K562 (cell line): ENCODE measurements around the gene ZNF302. TPM values are rescaled to one million over a fixed set of nuclear protein-coding genes. Genes with fewer than 3 reads are reported as not detected.

Source experiments
- ATAC-seq: fragments of 200-7000 bp; cut with Tn5 transposase; 3 replicates; pipeline ENCODE4 v1.9.1; 2020; ENCODE audit warnings: moderate library complexity
- BruUV-seq: library from RNA; stranded (reverse); fragments of 400-500 nt; replicated peaks from 2 replicates; lab custom pipeline; 2021; lab: Mats Ljungman, UMichigan
- CTCF ChIA-PET: fragments of 300-600 bp; formaldehyde crosslinking; extraction: SDS; loops from one replicate; lab custom pipeline; 2021; ENCODE audit warnings: low intra/inter-chr PET ratio; lab: Yijun Ruan, JAX
- POLR2A ChIA-PET: fragments of 300-600, 350-650 bp; sonication (Branson Sonifier 250); formaldehyde crosslinking; extraction: SDS; loops from one replicate; lab custom pipeline; 2021; ENCODE audit warnings: antibody characterized with exemption, inconsistent platforms; lab: Yijun Ruan, JAX
- DNase-seq, 4 experiments: peaks; one replicate each; pipeline versions ENCODE4 v3.0.0 to v3.0.0-alpha.2; 2011 to 2018; ENCODE audit warnings: low spot score in 3 of 4, mixed read lengths in 3 of 4; ENCODE audit errors: extremely low read depth in 1 of 4
- FAIRE-seq: peaks from 2 replicates; lab custom pipeline; 2011; peaks lifted over from hg19 to GRCh38; lab: Jason Lieb, UNC
- H2AFZ ChIP-seq: 2 replicates; pipeline ENCODE4 v1.6.0; 2011; ENCODE audit warnings: low read depth, low read length, control low read depth, inconsistent platforms
- H3K27ac ChIP-seq: fragments of 200-600 bp; 3 replicates; pipeline ENCODE4 v1.8.0; 2011; ENCODE audit warnings: low read depth, mild to moderate bottlenecking, control low read depth, inconsistent platforms, low read length, moderate library complexity, mixed read lengths; ENCODE audit errors: extremely low read depth
- H3K27me3 ChIP-seq, 2 experiments: fragments of 300-600 bp in 1 of 2; 2 replicates in 1 of 2; 3 replicates in 1 of 2; pipeline versions ENCODE4 v1.6.0 to v1.8.0; 2011; ENCODE audit warnings: inconsistent platforms in 2 of 2, low read length in 2 of 2, mild to moderate bottlenecking in 1 of 2, mixed read lengths in 1 of 2, moderate library complexity in 1 of 2; ENCODE audit not compliant: control insufficient read depth in 2 of 2, insufficient read depth in 2 of 2
- H3K36me3 ChIP-seq: fragments of 300-600 bp; 3 replicates; pipeline ENCODE4 v1.8.0; 2011; ENCODE audit warnings: mild to moderate bottlenecking, low read length, inconsistent platforms; ENCODE audit not compliant: control insufficient read depth, insufficient read depth
- H3K4me1 ChIP-seq, 2 experiments: fragments of 200-600 bp in 1 of 2; replicated peaks in 1 of 2; 2 replicates in 1 of 2; 3 replicates in 1 of 2; pipeline versions ENCODE4 v1.5.1 to v1.8.0; 2011; ENCODE audit warnings: inconsistent platforms in 2 of 2, low read length in 2 of 2, mild to moderate bottlenecking in 1 of 2, mixed read lengths in 1 of 2, moderate library complexity in 1 of 2; ENCODE audit not compliant: control insufficient read depth in 2 of 2, insufficient read depth in 2 of 2
- H3K4me2 ChIP-seq: 2 replicates; pipeline ENCODE4 v1.6.1; 2011; ENCODE audit warnings: low read length, control low read depth, inconsistent platforms, mixed read lengths; ENCODE audit not compliant: insufficient read depth
- H3K4me3 ChIP-seq: fragments of 200-600 bp; sonication (generic), shearing (Covaris generic); 2 replicates; pipeline ENCODE4 v1.5.1; 2016; ENCODE audit warnings: control low read depth, inconsistent platforms
- H3K79me2 ChIP-seq: fragments of 200-600 bp; 3 replicates; pipeline ENCODE4 v1.8.0; 2011; ENCODE audit warnings: low read length, inconsistent platforms; ENCODE audit not compliant: control insufficient read depth, insufficient read depth
- H3K9ac ChIP-seq, 2 experiments: 2 replicates each; pipeline versions ENCODE4 v1.6.0 to v1.6.1; 2011; ENCODE audit warnings: low read depth in 2 of 2, low read length in 2 of 2, control low read depth in 1 of 2, inconsistent platforms in 1 of 2, mild to moderate bottlenecking in 1 of 2, mixed read lengths in 1 of 2; ENCODE audit not compliant: insufficient read depth in 1 of 2
- H3K9me1 ChIP-seq: one replicate; pipeline ENCODE4 v1.6.0; 2011; ENCODE audit warnings: inconsistent platforms, mild to moderate bottlenecking, low read length, moderate library complexity; ENCODE audit not compliant: control insufficient read depth, insufficient read depth
- H3K9me3 ChIP-seq: replicated peaks from 2 replicates; pipeline ENCODE4 v1.5.1; 2011; ENCODE audit warnings: low read depth, low read length, inconsistent platforms; ENCODE audit not compliant: control insufficient read depth, insufficient read depth
- H4K20me1 ChIP-seq: replicated peaks from 2 replicates; pipeline ENCODE4 v1.6.1; 2011; ENCODE audit warnings: low read length, inconsistent platforms, mixed read lengths; ENCODE audit not compliant: control insufficient read depth, insufficient read depth
- ARID1B ChIP-seq: fragments of 450-650 bp; IDR thresholded peaks from 2 replicates; pipeline ENCODE4 v1.6.1; 2016; ENCODE audit warnings: antibody characterized with exemption, mild to moderate bottlenecking, inconsistent platforms
- ATF3 ChIP-seq, 2 experiments: fragments of 450-650 bp in 1 of 2; sonication (generic) in 1 of 2; formaldehyde crosslinking in 1 of 2; IDR thresholded peaks in 1 of 2; conservative IDR thresholded peaks in 1 of 2; 2 replicates each; pipeline versions ENCODE4 v1.6.1 to v1.8.1; 2016 to 2023; ENCODE audit warnings: mild to moderate bottlenecking in 2 of 2, moderate library complexity in 2 of 2, inconsistent platforms in 1 of 2, missing genetic modification reagents in 1 of 2
- COPS2 ChIP-seq: fragments of 450-650 bp; conservative IDR thresholded peaks from 2 replicates; pipeline ENCODE4 v1.6.1; 2016; ENCODE audit warnings: mild to moderate bottlenecking, moderate library complexity
- FOXP4 ChIP-seq: sonication (generic); formaldehyde crosslinking; IDR thresholded peaks from 2 replicates; pipeline ENCODE4 v1.8.0; 2022; ENCODE audit warnings: mild to moderate bottlenecking, missing genetic modification reagents, borderline replicate concordance
- GTF2E2 ChIP-seq: fragments of 200-800 bp; sonication (Bioruptor generic); IDR thresholded peaks from 2 replicates; pipeline ENCODE4 v1.6.1; 2016; ENCODE audit warnings: missing genetic modification characterization, missing compliant biosample characterization
- LCOR ChIP-seq: sonication (generic); formaldehyde crosslinking; IDR thresholded peaks from 2 replicates; pipeline ENCODE4 v1.8.0; 2022; ENCODE audit warnings: mild to moderate bottlenecking, missing genetic modification reagents
- MNT ChIP-seq, 2 experiments: fragments of 450-650 bp; conservative IDR thresholded peaks; 2 replicates each; pipeline ENCODE4 v1.6.1; 2017; ENCODE audit warnings: mild to moderate bottlenecking in 2 of 2, moderate library complexity in 2 of 2
- NFYB ChIP-seq: IDR thresholded peaks from 2 replicates; pipeline ENCODE4 v1.6.1; 2011; ENCODE audit warnings: mild to moderate bottlenecking, moderate library complexity; ENCODE audit not compliant: insufficient read length; ENCODE audit errors: extremely low read depth
- PML ChIP-seq: IDR thresholded peaks from 2 replicates; pipeline ENCODE4 v1.6.1; 2012; ENCODE audit warnings: low read length, inconsistent platforms
- SMC3 ChIP-seq: conservative IDR thresholded peaks from 2 replicates; pipeline ENCODE4 v1.6.1; 2011; ENCODE audit warnings: low read depth, low read length, improper control_type of control experiment; ENCODE audit not compliant: insufficient read depth
- TAF15 ChIP-seq: fragments of 200-400 bp; formaldehyde crosslinking; IDR thresholded peaks from 2 replicates; pipeline ENCODE4 v1.6.1; 2017; ENCODE audit warnings: mild to moderate bottlenecking, low read depth, low read length, moderate library complexity
- XRCC4 ChIP-seq: IDR thresholded peaks from one replicate; pipeline ENCODE4 v1.6.1; 2011; ENCODE audit not compliant: insufficient read depth, insufficient read length; ENCODE audit errors: extremely low read depth
- WGBS: fragments of 100-300 bp; shearing (Covaris generic); methylation state at CpG from one replicate; pipeline ENCODE4 v1.1.6; 2016; ENCODE audit warnings: low coverage, mixed read lengths; ENCODE audit not compliant: insufficient coverage; ENCODE audit errors: missing lambda C conversion rate; 5-methylcytosine and 5-hydroxymethylcytosine counted together
- in situ Hi-C: fragments of 300-500 bp; cut with MboI; formaldehyde crosslinking; loops from 4 replicates; pipeline ENCODE4 v1.15.0; 2018; ENCODE audit warnings: inconsistent platforms, mixed read lengths
- intact Hi-C: fragments of 100-400 bp; cut with micrococcal nuclease; formaldehyde crosslinking; loops from 2 replicates; pipeline ENCODE4 v1.14.2; 2022
- polyA plus RNA-seq, 8 experiments: library from polyadenylated mRNA; depleted of rRNA in 4 of 8; stranded (reverse) in 5 of 8; unstranded in 3 of 8; fragments of >200 nt; fragmentation: Nextera tagmentation in 2 of 8; fragmentation: Illumina TruSeq in 1 of 8; extraction: Ambion mirVana in 2 of 8; extraction: Trizol in 1 of 8; gene quantifications; 2 replicates each; pipeline versions ENCODE4 v1.2.1 to v1.2.3, GENCODE V29; 2011 to 2014; ENCODE audit warnings: inconsistent platforms in 1 of 8, missing spikeins in 1 of 8
- total RNA-seq, 7 experiments: library from RNA; depleted of rRNA in 6 of 7; stranded (reverse); fragments of >200 nt in 6 of 7; fragmentation: Illumina TruSeq in 2 of 7; extraction: Trizol in 2 of 7; gene quantifications; 2 replicates each; pipeline versions ENCODE4 v1.2.1 to v1.2.3, GENCODE V29; 2011 to 2021; ENCODE audit warnings: low replicate concordance in 1 of 7
- TF ChIP-seq, protein P1 (sequence below): sonication (generic); formaldehyde crosslinking; IDR thresholded peaks from 2 replicates; pipeline ENCODE4 v1.5.0; 2020; ENCODE audit warnings: missing genetic modification reagents

ZNF302 gene
- total and polyA plus RNA-seq, 9 of the 15 experiments (the other 6 are each of a cell fraction or from before 2014, with no cell fraction given) = 0.08 to 1.0 (median 0.27) TPM; not detected in 1

- H3K4me1 ChIP-seq = peaks cover 0 to 4% of the 10 kb centered on the region in 2 experiments; a peak in 2 of 5 replicates
- peak; percentile 98 for FAIRE-seq
- intact Hi-C loops (loop anchor here (1.0 kb wide), 2 partner anchors 73 to 156 kb away; no protein-coding TSS in a partner anchor), in situ Hi-C loops (loop anchor here (5.0 to 25.0 kb wide), 2 partner anchors 75 to 1275 kb away; no protein-coding TSS in a partner anchor)
- H3K4me3 ChIP-seq = no peak overlapping the region
- no TSS peak for BruUV-seq
- no peaks in the 10 kb centered on the region for H3K79me2 ChIP-seq
- CTCF ChIA-PET = interaction anchor here (0.5 to 3.2 kb wide), 5 partner anchors 73 to 934 kb away, joined by 3 to 29 read pairs (median 4); no protein-coding TSS in a partner anchor
- H3K9me3 ChIP-seq = peaks cover 2% of the 10 kb centered on the region; the same call in 1 of the 2 replicates
- H4K20me1 ChIP-seq = no peaks in the 10 kb centered on the region
- POLR2A ChIA-PET = interaction anchor here (0.6 to 1.6 kb wide), 4 partner anchors 9 to 940 kb away, joined by 3 to 5 read pairs (median 4); no protein-coding TSS in a partner anchor
- H3K9ac ChIP-seq = no peak overlapping the region
- DNase-seq = peak; percentile 64 to 84 (median 64)
- no peaks in the 10 kb centered on the region for H3K9me1 ChIP-seq
- no peaks in the 10 kb centered on the region for H3K36me3 ChIP-seq
- H3K27ac ChIP-seq = no peak overlapping the region
- H2AFZ ChIP-seq = peak overlapping the region; percentile 60; the same call in 1 of the 2 replicates
- 11% methylated on average over 11 of the region's 11 CpGs for WGBS
- peak; percentile 92 for ATAC-seq
- no peak overlapping the region for H3K4me2 ChIP-seq
- H3K27me3 ChIP-seq = 0 out of 5 replicates have a peak, but pooled peaks cover 0 to 4% of the 10 kb centered on the region in 2 experiments
- TF ChIP-seq NFYB (no peak), MNT (conservative IDR thresholded peaks at IDR 0.05) (peak; percentile 70 to 74), GTF2E2 (tag) (no peak), PML (no peak), TAF15 (no peak), LCOR (CRISPR knock-in tag) (no peak), FOXP4 (no peak), XRCC4 (no peak), ARID1B (no peak), ATF3 (IDR thresholded peaks at IDR 0.05) (no peak), ATF3 (CRISPR knock-in tag; conservative IDR thresholded peaks at IDR 0.05) (no peak), COPS2 (no peak), SMC3 (peak; percentile 84)
- TF ChIP-seq, protein P1, sequence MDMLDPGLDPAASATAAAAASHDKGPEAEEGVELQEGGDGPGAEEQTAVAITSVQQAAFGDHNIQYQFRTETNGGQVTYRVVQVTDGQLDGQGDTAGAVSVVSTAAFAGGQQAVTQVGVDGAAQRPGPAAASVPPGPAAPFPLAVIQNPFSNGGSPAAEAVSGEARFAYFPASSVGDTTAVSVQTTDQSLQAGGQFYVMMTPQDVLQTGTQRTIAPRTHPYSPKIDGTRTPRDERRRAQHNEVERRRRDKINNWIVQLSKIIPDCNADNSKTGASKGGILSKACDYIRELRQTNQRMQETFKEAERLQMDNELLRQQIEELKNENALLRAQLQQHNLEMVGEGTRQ (CRISPR knock-in tag) = peak; percentile 42
These were observed 35.1 kb downstream of the ZNF302 start for GRCh38 chr19:34712395-34713261.
